Measurements from ENCODE around the gene JOSD2.
A peak's percentile ranks its signal among the peaks of the same experiment; 100 is the strongest.

The JOSD2 gene, protein sequence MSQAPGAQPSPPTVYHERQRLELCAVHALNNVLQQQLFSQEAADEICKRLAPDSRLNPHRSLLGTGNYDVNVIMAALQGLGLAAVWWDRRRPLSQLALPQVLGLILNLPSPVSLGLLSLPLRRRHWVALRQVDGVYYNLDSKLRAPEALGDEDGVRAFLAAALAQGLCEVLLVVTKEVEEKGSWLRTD

GRCh38 chr19:50511069-50511822 is at the start of gene JOSD2:
TSS of gene JOSD2 (minus strand) at chr19:50511191. CDS start at chr19:50510431, 760 bp downstream.
- peak within 1 kb of the TSS; percentile 89 for H3K27ac Mint-ChIP-seq
- peak within 1 kb of the TSS; percentile 82 for H3K4me3 Mint-ChIP-seq
- H3K27me3 Mint-ChIP-seq = peaks cover 30% of the 10 kb centered on the region
- peak; percentile 92 for ATAC-seq
- H3K36me3 Mint-ChIP-seq = peaks cover 18% of the 10 kb centered on the region
- H3K4me1 Mint-ChIP-seq = peaks cover 28% of the 10 kb centered on the region
- peaks cover 2% of the 10 kb centered on the region for H3K9me3 Mint-ChIP-seq

- no peak overlapping the region for H3K27ac Mint-ChIP-seq
- no peak overlapping the region for H3K4me3 Mint-ChIP-seq
- H3K9me3 Mint-ChIP-seq = no peaks in the 10 kb centered on the region
- H3K27me3 Mint-ChIP-seq = peaks cover 75% of the 10 kb centered on the region
- no peaks in the 10 kb centered on the region for H3K36me3 Mint-ChIP-seq
- no peak for ATAC-seq
- peaks cover 20% of the 10 kb centered on the region for H3K4me1 Mint-ChIP-seq
These were observed 48.6 kb upstream of the JOSD2 start for GRCh38 chr19:50559636-50560035.

DNA sequence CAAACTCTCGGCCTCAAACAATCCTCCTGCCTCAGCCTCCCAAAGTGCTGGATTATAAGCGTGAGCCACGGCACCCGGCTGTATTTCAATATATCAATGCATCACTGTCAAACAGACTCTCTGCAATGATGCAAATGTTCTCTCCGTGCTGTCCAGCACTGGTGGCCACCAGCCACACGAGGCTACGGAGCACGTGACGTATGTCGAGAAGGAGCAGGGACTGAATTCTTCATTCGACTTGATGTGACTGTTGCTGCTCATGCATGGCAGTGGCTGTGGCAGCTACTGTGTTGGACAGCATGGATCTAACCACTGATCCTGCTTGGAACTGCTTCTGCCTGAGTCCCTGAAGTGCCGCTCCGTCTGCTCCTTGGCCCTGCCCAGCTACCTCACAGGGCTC is 47.5 kb upstream of the JOSD2 start:
- Mint-ChIP-seq H3K27me3 (peaks cover 75% of the 10 kb centered on the region), H3K36me3 (peaks cover 2% of the 10 kb centered on the region), H3K27ac (no peak overlapping the region), H3K4me3 (no peak overlapping the region), H3K9me3 (no peaks in the 10 kb centered on the region), H3K4me1 (peaks cover 20% of the 10 kb centered on the region)
- no peak for ATAC-seq

- no peaks in the 10 kb centered on the region for H3K9me3 Mint-ChIP-seq
- H3K4me1 Mint-ChIP-seq = peaks cover 20% of the 10 kb centered on the region
- ATAC-seq = no peak
- H3K27me3 Mint-ChIP-seq = peaks cover 75% of the 10 kb centered on the region
- H3K27ac Mint-ChIP-seq = no peak overlapping the region
- H3K36me3 Mint-ChIP-seq = peaks cover 6% of the 10 kb centered on the region
- H3K4me3 Mint-ChIP-seq = no peak overlapping the region
These were observed 47.0 kb upstream of the JOSD2 start for GRCh38 chr19:50558039-50558438.

GRCh38 chr19:50557009-50557613 is 46.1 kb upstream of the JOSD2 start:
- Mint-ChIP-seq H3K9me3 (no peaks in the 10 kb centered on the region), H3K27ac (no peak overlapping the region), H3K4me3 (no peak overlapping the region), H3K4me1 (peaks cover 28% of the 10 kb centered on the region), H3K36me3 (peaks cover 6% of the 10 kb centered on the region), H3K27me3 (peaks cover 75% of the 10 kb centered on the region)
- ATAC-seq = no peak

GRCh38 chr19:50556282-50557008 is 45.5 kb upstream of the JOSD2 start:
- peaks cover 80% of the 10 kb centered on the region for H3K27me3 Mint-ChIP-seq
- H3K36me3 Mint-ChIP-seq = peaks cover 6% of the 10 kb centered on the region
- no peak overlapping the region for H3K27ac Mint-ChIP-seq
- H3K4me3 Mint-ChIP-seq = peak overlapping the region; percentile 91
- H3K4me1 Mint-ChIP-seq = peaks cover 34% of the 10 kb centered on the region
- no peaks in the 10 kb centered on the region for H3K9me3 Mint-ChIP-seq
- peak; percentile 56 for ATAC-seq

DNA sequence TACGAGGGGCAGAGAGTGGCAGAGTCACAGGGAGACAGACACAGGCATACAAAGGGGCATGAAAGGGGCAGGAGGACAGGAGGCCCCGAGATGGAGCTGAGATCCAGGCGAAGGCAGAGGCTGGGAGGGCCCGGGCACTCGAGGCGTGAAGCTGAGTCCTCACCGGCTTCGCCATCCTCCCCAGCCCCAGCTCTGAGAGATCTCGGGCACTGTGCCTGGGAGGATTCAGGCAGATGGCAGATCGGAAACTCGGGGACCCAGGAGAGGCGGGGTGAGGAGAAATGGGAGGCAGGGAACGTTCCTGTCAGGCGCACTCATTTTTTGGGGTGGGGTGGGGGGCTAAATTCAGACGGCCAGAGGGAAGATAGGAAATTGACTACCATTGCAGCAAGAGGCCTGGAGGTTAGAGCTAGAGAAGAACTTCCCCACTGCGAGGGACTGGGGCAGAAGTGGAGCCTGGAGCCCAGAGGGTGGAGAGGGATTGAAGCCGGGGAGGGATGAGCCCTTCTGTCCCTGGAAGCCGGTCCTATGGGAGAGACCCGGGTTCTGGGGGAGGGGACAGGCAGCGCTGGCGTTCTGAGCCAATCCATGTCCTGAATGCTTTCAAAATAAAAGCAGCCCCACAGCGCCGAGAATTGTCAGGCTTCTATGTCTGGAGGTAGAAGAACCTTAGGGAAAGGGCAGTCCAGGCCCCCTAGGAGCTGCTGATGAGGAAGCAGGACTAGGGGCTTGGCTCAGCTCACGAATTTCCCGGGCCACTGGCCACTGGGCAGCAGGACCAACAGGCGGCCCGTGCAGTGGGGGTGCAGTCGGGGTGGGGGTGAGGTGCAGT is 44.7 kb upstream of the JOSD2 start:
- Mint-ChIP-seq H3K27ac (no peak overlapping the region), H3K27me3 (peaks cover 87% of the 10 kb centered on the region), H3K9me3 (no peaks in the 10 kb centered on the region), H3K4me1 (peaks cover 37% of the 10 kb centered on the region), H3K36me3 (peaks cover 6% of the 10 kb centered on the region), H3K4me3 (peak overlapping the region; percentile 91)
- ATAC-seq = no peak

DNA sequence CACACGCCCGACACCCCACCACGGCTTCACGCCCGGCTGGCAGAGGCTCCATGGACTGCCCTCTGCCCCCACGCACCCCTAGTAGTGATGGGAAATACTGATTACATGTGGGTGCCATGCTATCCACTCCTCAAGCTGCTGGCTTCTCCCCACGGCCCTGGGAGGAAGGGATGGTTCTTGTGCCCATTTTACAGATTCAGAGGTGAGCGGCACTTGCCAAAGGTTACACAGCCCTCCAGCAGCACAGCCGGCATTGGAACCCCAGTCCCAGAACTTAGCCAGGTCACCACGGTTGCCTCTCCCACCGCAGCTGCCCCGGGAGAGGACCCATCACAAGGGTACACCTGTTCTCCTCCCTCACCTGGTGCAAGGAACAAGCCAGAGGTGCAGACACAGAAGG is 44.0 kb upstream of the JOSD2 start:
- Mint-ChIP-seq H3K9me3 (no peaks in the 10 kb centered on the region), H3K36me3 (peaks cover 6% of the 10 kb centered on the region), H3K27me3 (peaks cover 93% of the 10 kb centered on the region), H3K27ac (no peak overlapping the region), H3K4me1 (peaks cover 37% of the 10 kb centered on the region), H3K4me3 (peak overlapping the region; percentile 46)
- no peak for ATAC-seq

DNA sequence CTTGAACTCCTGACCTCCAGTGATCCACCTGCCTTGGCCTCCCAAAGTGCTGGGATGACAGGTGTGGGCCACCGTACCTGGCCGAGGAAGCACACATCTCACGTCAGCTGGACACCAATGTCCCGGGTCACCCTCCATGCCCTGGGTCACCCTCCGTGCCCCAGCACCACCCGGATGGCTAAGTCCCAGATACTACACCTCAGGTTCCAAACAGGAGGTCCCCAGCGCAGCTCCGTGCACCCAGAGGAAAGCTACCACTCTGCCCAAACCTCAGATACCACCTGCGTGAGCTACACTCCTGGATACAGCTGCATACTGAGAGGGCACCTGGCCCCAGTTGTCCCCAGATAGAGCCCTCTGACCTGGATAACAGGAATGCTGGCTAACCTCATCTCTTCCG is 43.2 kb upstream of the JOSD2 start:
- Mint-ChIP-seq H3K36me3 (peaks cover 6% of the 10 kb centered on the region), H3K4me3 (no peak overlapping the region), H3K27ac (no peak overlapping the region), H3K4me1 (peaks cover 37% of the 10 kb centered on the region), H3K27me3 (peaks cover 99% of the 10 kb centered on the region), H3K9me3 (no peaks in the 10 kb centered on the region)
- ATAC-seq = no peak

DNA sequence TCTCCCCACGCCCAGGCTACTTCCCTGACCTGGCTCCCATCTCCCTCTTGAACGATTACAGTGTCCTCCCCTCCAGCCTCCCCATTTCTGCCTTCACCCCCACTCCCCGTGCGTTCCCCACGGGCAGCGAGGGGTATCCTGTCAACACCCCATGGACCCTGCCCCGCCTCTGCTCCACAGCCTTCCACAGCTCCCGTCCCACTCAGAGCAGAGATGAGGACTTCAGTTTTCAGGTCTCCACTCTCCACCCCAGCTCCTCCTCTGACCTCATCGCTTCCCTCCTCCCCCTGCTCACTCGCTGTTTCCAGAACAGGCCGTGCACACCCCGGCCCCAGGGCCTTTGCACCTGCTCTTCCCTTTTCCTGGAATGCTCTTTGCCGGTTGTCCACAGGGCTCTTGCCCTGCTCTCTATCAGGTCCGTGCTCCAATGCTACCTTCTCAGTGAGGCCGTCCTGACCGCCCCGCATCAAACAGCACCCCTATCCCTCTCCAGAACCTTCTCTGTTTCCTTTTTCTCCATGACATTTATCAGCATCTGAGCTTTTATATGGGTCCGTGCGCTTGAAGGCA is 42.2 kb upstream of the JOSD2 start:
- H3K4me1 Mint-ChIP-seq = peaks cover 37% of the 10 kb centered on the region
- ATAC-seq = no peak
- H3K36me3 Mint-ChIP-seq = peaks cover 6% of the 10 kb centered on the region
- no peak overlapping the region for H3K4me3 Mint-ChIP-seq
- H3K27ac Mint-ChIP-seq = no peak overlapping the region
- peaks cover 92% of the 10 kb centered on the region for H3K27me3 Mint-ChIP-seq
- H3K9me3 Mint-ChIP-seq = no peaks in the 10 kb centered on the region

DNA sequence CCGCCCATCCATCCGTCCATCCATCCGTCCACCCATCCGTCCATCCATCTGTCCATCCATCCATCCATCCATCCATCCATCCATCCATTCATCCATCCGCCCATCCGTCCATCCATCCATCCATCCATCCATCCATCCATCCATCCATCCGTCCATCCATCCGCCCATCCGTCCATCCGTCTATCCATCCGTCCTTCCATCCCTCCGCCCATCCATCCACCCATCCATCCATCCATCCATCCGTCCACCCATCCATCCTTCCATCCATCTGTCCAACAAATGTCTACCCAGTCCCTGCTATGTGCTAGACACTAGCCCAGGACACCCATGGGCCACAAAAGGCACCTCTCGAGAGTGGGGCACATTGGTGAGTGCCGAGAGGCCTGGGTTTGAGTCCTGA is 41.5 kb upstream of the JOSD2 start:
- Mint-ChIP-seq H3K4me3 (no peak overlapping the region), H3K27me3 (peaks cover 86% of the 10 kb centered on the region), H3K36me3 (peaks cover 6% of the 10 kb centered on the region), H3K27ac (no peak overlapping the region), H3K4me1 (peaks cover 37% of the 10 kb centered on the region), H3K9me3 (no peaks in the 10 kb centered on the region)
- ATAC-seq = no peak

- no peak for ATAC-seq
- Mint-ChIP-seq H3K27ac (no peak overlapping the region), H3K9me3 (no peaks in the 10 kb centered on the region), H3K4me3 (no peak overlapping the region), H3K27me3 (peaks cover 85% of the 10 kb centered on the region), H3K36me3 (peaks cover 6% of the 10 kb centered on the region), H3K4me1 (peaks cover 32% of the 10 kb centered on the region)
These were observed 40.8 kb upstream of the JOSD2 start for GRCh38 chr19:50551715-50552187.

DNA sequence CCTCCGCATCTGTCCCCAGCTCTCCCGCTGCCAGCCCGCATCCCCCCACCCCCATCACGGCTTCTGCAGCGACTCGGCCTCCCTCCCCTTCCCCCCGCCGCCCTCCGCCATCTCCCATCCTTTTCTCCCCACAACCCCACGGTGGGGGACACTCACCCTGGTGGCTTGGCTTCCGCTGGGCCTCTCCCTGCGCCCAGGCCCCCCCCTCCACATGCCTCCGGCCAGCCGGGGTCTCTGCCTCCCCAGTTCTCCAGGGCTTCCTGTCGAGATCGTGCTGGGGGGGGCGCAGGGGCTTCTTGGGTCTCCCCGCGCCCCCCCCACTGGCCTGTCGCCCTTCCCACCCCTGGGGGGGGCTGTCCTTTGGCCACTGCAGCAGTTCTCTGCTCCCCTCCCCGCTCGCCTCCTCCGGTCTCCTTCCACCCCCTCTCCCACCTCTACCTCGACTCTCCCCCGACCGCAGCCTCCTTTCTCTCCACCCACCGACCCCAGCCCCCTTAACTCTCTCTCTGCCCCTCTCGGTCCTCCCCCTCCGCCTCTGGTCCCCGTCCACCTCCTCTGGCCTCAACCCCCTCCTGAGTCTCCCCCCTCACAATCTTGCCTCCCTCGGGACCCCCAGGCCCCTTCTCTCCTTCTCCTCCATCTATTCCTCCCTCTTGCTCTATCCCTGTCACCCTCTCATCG is 40.2 kb upstream of the JOSD2 start:
- no peak for ATAC-seq
- H3K27me3 Mint-ChIP-seq = peaks cover 83% of the 10 kb centered on the region
- no peaks in the 10 kb centered on the region for H3K9me3 Mint-ChIP-seq
- no peak overlapping the region for H3K4me3 Mint-ChIP-seq
- H3K36me3 Mint-ChIP-seq = peaks cover 6% of the 10 kb centered on the region
- H3K4me1 Mint-ChIP-seq = peaks cover 26% of the 10 kb centered on the region
- H3K27ac Mint-ChIP-seq = no peak overlapping the region

DNA sequence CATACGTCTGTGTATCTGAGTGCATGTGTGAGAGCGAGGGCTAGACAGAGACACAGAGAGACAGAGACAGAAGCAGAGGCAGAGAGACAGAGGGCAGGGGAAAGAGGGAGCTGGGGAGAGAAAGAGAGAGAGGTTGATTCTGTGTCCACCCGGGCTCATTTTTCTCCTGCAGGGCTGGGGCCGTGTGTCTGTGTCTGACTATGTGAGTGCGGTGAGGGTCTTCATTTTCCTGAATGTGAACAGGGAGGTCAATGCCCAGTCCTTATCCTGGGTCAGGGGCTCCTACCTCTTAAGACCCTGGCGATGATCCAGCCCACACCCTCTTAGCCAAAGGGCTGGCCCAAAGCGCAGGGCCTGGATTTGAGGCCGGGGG is 39.6 kb upstream of the JOSD2 start:
- Mint-ChIP-seq H3K27ac (no peak overlapping the region), H3K27me3 (peaks cover 77% of the 10 kb centered on the region)

More for the DNA sequence above, 39.6 kb upstream of the JOSD2 start:
- peaks cover 6% of the 10 kb centered on the region for H3K36me3 Mint-ChIP-seq
- no peaks in the 10 kb centered on the region for H3K9me3 Mint-ChIP-seq
- H3K4me1 Mint-ChIP-seq = peaks cover 23% of the 10 kb centered on the region
- H3K4me3 Mint-ChIP-seq = no peak overlapping the region
- no peak for ATAC-seq

Measured in stimulated activated memory B cell treated with anti-CD40 and anti-IgM and Interleukin-4, amounts not matched to agents 10 μg/mL and 1 μg/mL and 100 μg/mL, for 72 hours (primary cell).